Stomach (tissue), 9 donors: Measurements from ENCODE around the gene TAPBP. TPM values are rescaled to one million over a fixed set of nuclear protein-coding genes. Genes with fewer than 3 reads are reported as not detected.
"Not testable (repeated sequence)": the region's sequence is repeated elsewhere in the genome, so short reads cannot be mapped to it uniquely, and the experiment has no call there.

ENCODE experiments used
- DNase-seq, 2 donors: peaks; one replicate each; pipeline versions ENCODE4 v3.0.0 to v3.0.0-alpha.2; 2013 to 2019
- H3K27ac ChIP-seq, 5 donors: fragments of 200-600 bp in 4 of 5; sonication (generic) in 4 of 5; one replicate each; pipeline ENCODE4 v1.5.1; 2013 to 2019; ENCODE audit warnings: mild to moderate bottlenecking in 1 of 5, moderate library complexity in 1 of 5
- H3K27me3 ChIP-seq, 3 donors: fragments of 200-600 bp; sonication (generic); one replicate each; pipeline ENCODE4 v1.5.1; 2017 to 2019; ENCODE audit warnings: mixed run types in 1 of 3
- H3K36me3 ChIP-seq, 4 donors: fragments of 200-600 bp; sonication (generic); 1 replicate in 3 of 4; 2 replicates in 1 of 4; pipeline ENCODE4 v1.5.1; 2016 to 2019
- H3K4me1 ChIP-seq, 4 donors: fragments of 200-600 bp; sonication (generic); one replicate each; pipeline ENCODE4 v1.5.1; 2016 to 2019
- H3K4me3 ChIP-seq, 4 donors: fragments of 200-600 bp; sonication (generic) in 3 of 4; one replicate each; pipeline ENCODE4 v1.5.1; 2016 to 2019; ENCODE audit warnings: mild to moderate bottlenecking in 1 of 4
- H3K9me3 ChIP-seq, 4 donors: fragments of 200-600 bp; sonication (generic); one replicate each; pipeline ENCODE4 v1.5.1; 2016 to 2019
- CTCF ChIP-seq, 7 experiments: fragments of 450-650 bp in 4 of 7; fragments of 200-600 bp in 3 of 7; sonication (generic) in 3 of 7; IDR thresholded peaks; one replicate each; pipeline ENCODE4 v1.5.1; 2016 to 2019; ENCODE audit warnings: antibody characterized with exemption in 7 of 7, control low read depth in 2 of 7, mild to moderate bottlenecking in 1 of 7
- EP300 ChIP-seq: sonication (generic); formaldehyde crosslinking; IDR thresholded peaks from one replicate; pipeline ENCODE4 v1.6.1; 2017; ENCODE audit warnings: antibody characterized with exemption
- POLR2A ChIP-seq, 4 donors: fragments of 450-650 bp; IDR thresholded peaks; one replicate each; pipeline ENCODE4 v1.6.1; 2016; ENCODE audit warnings: antibody characterized with exemption in 4 of 4, control low read depth in 2 of 4, mild to moderate bottlenecking in 1 of 4, moderate library complexity in 1 of 4
- POLR2AphosphoS5 ChIP-seq, 3 donors: sonication (generic); formaldehyde crosslinking; IDR thresholded peaks; one replicate each; pipeline ENCODE4 v1.6.1; 2016; ENCODE audit warnings: antibody characterized with exemption in 3 of 3
- WGBS, 5 donors: extraction: QIAGEN DNeasy Blood & Tissue Kit in 3 of 5; methylation state at CpG; one replicate each; pipeline versions ENCODE4 v1.1.5 to v1.1.7; 2013 to 2018; 5-methylcytosine and 5-hydroxymethylcytosine counted together
- intact Hi-C: fragments of 100-400 bp; cut with DNase I; formaldehyde crosslinking; loops from one replicate; pipeline ENCODE4 v1.15.1; 2023; ENCODE audit warnings: low total_unique reads
- polyA plus RNA-seq, 3 donors: library from polyadenylated mRNA; stranded (reverse); fragments of 200-250 nt; gene quantifications; one replicate each; pipeline ENCODE4 v1.2.3, GENCODE V29; 2013
- total RNA-seq, 5 donors: library from RNA; depleted of rRNA; stranded (reverse); fragments of >200 nt; gene quantifications; one replicate each; pipeline versions ENCODE4 v1.1.0 to v1.2.3, GENCODE V29; 2014 to 2016
- donor health status: healthy with polysubstance abuse.
- donor health status: Bipolar disorder and iron deficiency.
- donor health status: healthy.

The TAPBP gene
- total and polyA plus RNA-seq, 8 donors = 17.0 to 242 (median 52.0) TPM

- Histone ChIP-seq H3K9me3 (no peaks in the 10 kb centered on the region), H3K36me3 (peaks cover 27 to 73% (median 70%) of the 10 kb centered on the region in 4 donors), H3K4me3 (no peak overlapping the region), H3K4me1 (peaks cover 20 to 32% (median 30%) of the 10 kb centered on the region in 4 donors), H3K27ac (no peak overlapping the region), H3K27me3 (no peaks in the 10 kb centered on the region)
- no peak for TF ChIP-seq POLR2A (IDR thresholded peaks at IDR 0.05)
- TF ChIP-seq EP300 = no peak
- no peak for TF ChIP-seq POLR2AphosphoS5 (IDR thresholded peaks at IDR 0.05)
- TF ChIP-seq CTCF (IDR thresholded peaks at IDR 0.05) = no peak
- DNase-seq = no peak
- WGBS, 5 donors = 90 to 94% (median 92%) methylated on average over 22 of the region's 22 CpGs
- intact Hi-C loops = no loop called here
Observed at GRCh38 chr6:33286946-33287914, 26.6 kb downstream of the TAPBP start.

GRCh38 chr6:33285214-33285613 is 28.7 kb downstream of the TAPBP start:
- H3K9me3 ChIP-seq, DNase-seq, H3K27me3 ChIP-seq, intact Hi-C loops, H3K27ac ChIP-seq, H3K4me3 ChIP-seq: not testable (repeated sequence)
- peaks cover 27 to 77% (median 75%) of the 10 kb centered on the region in 4 donors for H3K36me3 ChIP-seq
- peaks cover 14 to 27% (median 22%) of the 10 kb centered on the region in 4 donors for H3K4me1 ChIP-seq
- 87 to 96% (median 90%) methylated on average over 4 of the region's 4 CpGs for WGBS, 5 donors

- Histone ChIP-seq H3K4me3 (no peak overlapping the region), H3K36me3 (peaks cover 37 to 84% (median 83%) of the 10 kb centered on the region in 4 donors), H3K27ac (peak overlapping the region in 3 of 5 donors; percentile 32 to 62 (median 44)), H3K9me3 (no peaks in the 10 kb centered on the region), H3K4me1 (peaks cover 27 to 49% (median 40%) of the 10 kb centered on the region in 4 donors), H3K27me3 (no peaks in the 10 kb centered on the region)
- intact Hi-C loops = no loop called here
- DNase-seq = no peak
- TF ChIP-seq EP300 (no peak), POLR2AphosphoS5 (IDR thresholded peaks at IDR 0.05) (no peak), CTCF (IDR thresholded peaks at IDR 0.05) (no peak), POLR2A (IDR thresholded peaks at IDR 0.05) (no peak)
- 85 to 90% (median 87%) methylated on average over 5 to 6 of the region's 6 CpGs for WGBS, 5 donors
Observed at GRCh38 chr6:33280539-33280938, 33.3 kb downstream of the TAPBP start.

GRCh38 chr6:33279971-33280511 is 33.8 kb downstream of the TAPBP start:
- no peak overlapping the region for H3K4me3 ChIP-seq
- H3K27ac ChIP-seq = peak overlapping the region in 3 of 5 donors; percentile 32 to 97 (median 44)
- H3K9me3 ChIP-seq = no peaks in the 10 kb centered on the region
- H3K36me3 ChIP-seq = peaks cover 42 to 84% (median 83%) of the 10 kb centered on the region in 4 donors
- TF ChIP-seq CTCF (IDR thresholded peaks at IDR 0.05) = peak in 4 of 7 experiments; percentile 24 to 61 (median 40)
- TF ChIP-seq EP300 = no peak
- H3K4me1 ChIP-seq = peaks cover 32 to 54% (median 45%) of the 10 kb centered on the region in 4 donors
- intact Hi-C loops = no loop called here
- DNase-seq = peak in 1 of 2 donors; percentile 78
- WGBS, 5 donors = 44 to 55% (median 48%) methylated on average over 2 to 5 of the region's 5 CpGs
- H3K27me3 ChIP-seq = no peaks in the 10 kb centered on the region
